Lung (tissue), 12 donors: ENCODE data around the gene MYH10. TPM values are rescaled to one million over a fixed set of nuclear protein-coding genes. Genes with fewer than 3 reads are reported as not detected.

Experiments
- ATAC-seq: fragments of 200-7000 bp; cut with Tn5 transposase; one replicate; pipeline ENCODE4 v1.9.1; 2020; ENCODE audit warnings: moderate number of reproducible peaks; ENCODE audit not compliant: insufficient read depth, low FRiP score
- DNase-seq, 3 donors: peaks; one replicate each; pipeline ENCODE4 v3.0.0-alpha.2; 2013 to 2017
- H3K27ac ChIP-seq, 2 donors: one replicate each; pipeline ENCODE4 v1.5.1; 2013; ENCODE audit warnings: mild to moderate bottlenecking in 2 of 2, moderate library complexity in 2 of 2, control low read depth in 1 of 2, inconsistent platforms in 1 of 2, low read depth in 1 of 2, low read length in 1 of 2
- H3K27me3 ChIP-seq, 3 donors: one replicate each; pipeline ENCODE4 v1.5.1; 2013; ENCODE audit warnings: low read length in 2 of 3; ENCODE audit not compliant: control insufficient read depth in 3 of 3, insufficient read depth in 3 of 3
- H3K36me3 ChIP-seq, 4 donors: one replicate each; pipeline ENCODE4 v1.5.1; 2013; ENCODE audit warnings: low read length in 4 of 4, mild to moderate bottlenecking in 1 of 4, moderate library complexity in 1 of 4; ENCODE audit not compliant: control insufficient read depth in 4 of 4, insufficient read depth in 4 of 4
- H3K4me1 ChIP-seq, 5 donors: one replicate each; pipeline ENCODE4 v1.5.1; 2013; ENCODE audit warnings: low read length in 5 of 5, mild to moderate bottlenecking in 2 of 5, moderate library complexity in 1 of 5; ENCODE audit not compliant: control insufficient read depth in 5 of 5, insufficient read depth in 5 of 5
- H3K4me3 ChIP-seq: one replicate; pipeline ENCODE4 v1.5.1; 2013; ENCODE audit warnings: mild to moderate bottlenecking, control low read depth, moderate library complexity
- H3K9ac ChIP-seq, 2 donors: one replicate each; pipeline ENCODE4 v1.5.1; 2013; ENCODE audit warnings: low read length in 2 of 2, control low read depth in 1 of 2; ENCODE audit not compliant: insufficient read depth in 1 of 2
- H3K9me3 ChIP-seq, 4 donors: one replicate each; pipeline ENCODE4 v1.5.1; 2013; ENCODE audit warnings: low read length in 3 of 4, mild to moderate bottlenecking in 1 of 4, moderate library complexity in 1 of 4; ENCODE audit not compliant: control insufficient read depth in 4 of 4, insufficient read depth in 3 of 4
- CTCF ChIP-seq: IDR thresholded peaks from 2 replicates; pipeline ENCODE4 v1.5.1; 2012; ENCODE audit warnings: mild to moderate bottlenecking; ENCODE audit errors: control extremely low read depth, extremely low read depth
- WGBS, 2 donors: extraction: QIAGEN DNeasy Blood & Tissue Kit; methylation state at CpG; one replicate each; pipeline ENCODE4 v1.1.7; 2013; 5-methylcytosine and 5-hydroxymethylcytosine counted together
- polyA plus RNA-seq, 2 donors: library from polyadenylated mRNA; stranded (reverse); fragments of 200-250 nt; gene quantifications; one replicate each; pipeline ENCODE4 v1.2.1, GENCODE V29; 2013
- total RNA-seq, 2 donors: library from RNA; depleted of rRNA in 1 of 2; stranded (reverse); fragments of >200 nt in 1 of 2; gene quantifications; one replicate each; pipeline ENCODE4 v1.2.1, GENCODE V29; 2014 to 2021
- donor health status: control.
- donor health status: control.
- donor health status: Bipolar disorder and iron deficiency.
- donor health status: healthy.
- donor health status: DM: yes; HTN: yes; CAD: no.

MYH10 gene
- total and polyA plus RNA-seq, 4 donors = 9.6 to 194 (median 44.7) TPM

- ATAC-seq (no peak), DNase-seq (no peak)
- peaks cover 0 to 12% (median 0%) of the 10 kb centered on the region in 5 donors for H3K4me1 ChIP-seq
- no peak overlapping the region for H3K4me3 ChIP-seq
- peaks cover 38 to 55% (median 44%) of the 10 kb centered on the region in 4 donors for H3K36me3 ChIP-seq
- H3K27ac ChIP-seq = no peak overlapping the region
- no peak overlapping the region for H3K9ac ChIP-seq
- WGBS, 2 donors = 75 to 77% methylated on average over 5 of the region's 5 CpGs
- no peak for TF ChIP-seq CTCF
- no peaks in the 10 kb centered on the region for H3K27me3 ChIP-seq
- H3K9me3 ChIP-seq = no peaks in the 10 kb centered on the region
Measured at GRCh38 chr17:8462564-8462963, 168.0 kb downstream of the MYH10 start.

- WGBS, 2 donors = 95 to 97% methylated on average over 3 of the region's 3 CpGs
Measured at GRCh38 chr17:8459831-8460230, 170.7 kb downstream of the MYH10 start.

GRCh38 chr17:8459107-8459506, 171.4 kb downstream of the MYH10 start:
- Histone ChIP-seq H3K36me3 (peaks cover 47 to 59% (median 51%) of the 10 kb centered on the region in 4 donors), H3K4me1 (peaks cover 0 to 7% (median 0%) of the 10 kb centered on the region in 5 donors), H3K4me3 (no peak overlapping the region), H3K27me3 (no peaks in the 10 kb centered on the region), H3K9ac (no peak overlapping the region), H3K27ac (no peak overlapping the region), H3K9me3 (no peaks in the 10 kb centered on the region)
- no peak for ATAC-seq
- no peak for TF ChIP-seq CTCF
- DNase-seq = no peak
- 86 to 96% methylated on average over 4 of the region's 4 CpGs for WGBS, 2 donors

More at GRCh38 chr17:8459831-8460230, 170.7 kb downstream of the MYH10 start:
- Histone ChIP-seq H3K27me3 (no peaks in the 10 kb centered on the region), H3K36me3 (peaks cover 49 to 55% (median 51%) of the 10 kb centered on the region in 4 donors), H3K4me3 (no peak overlapping the region), H3K9ac (no peak overlapping the region), H3K9me3 (no peaks in the 10 kb centered on the region), H3K27ac (no peak overlapping the region), H3K4me1 (peaks cover 0 to 8% (median 0%) of the 10 kb centered on the region in 5 donors)
- DNase-seq = no peak
- ATAC-seq = no peak
- no peak for TF ChIP-seq CTCF

GRCh38 chr17:8458128-8458527, 172.4 kb downstream of the MYH10 start:
- Histone ChIP-seq H3K4me3 (no peak overlapping the region), H3K36me3 (peaks cover 40 to 59% (median 50%) of the 10 kb centered on the region in 4 donors), H3K27me3 (no peaks in the 10 kb centered on the region), H3K9me3 (no peaks in the 10 kb centered on the region), H3K9ac (no peak overlapping the region), H3K4me1 (peaks cover 0 to 5% (median 0%) of the 10 kb centered on the region in 5 donors), H3K27ac (no peak overlapping the region)
- ATAC-seq = no peak
- no peak for DNase-seq
- 90% methylated on average over 6 of the region's 6 CpGs for WGBS, 2 donors
- TF ChIP-seq CTCF = no peak
